Gastrocnemius medialis (tissue), 4 donors: ENCODE data around the gene ZMYM4.

Experiments used
- CTCF ChIP-seq, 5 experiments: fragments of 450-650 bp in 3 of 5; fragments of 200-600 bp in 2 of 5; sonication (generic) in 2 of 5; IDR thresholded peaks in 4 of 5; conservative IDR thresholded peaks in 1 of 5; 1 replicate in 4 of 5; 2 replicates in 1 of 5; pipeline ENCODE4 v1.5.1; 2016 to 2019; ENCODE audit warnings: antibody characterized with exemption in 5 of 5, mild to moderate bottlenecking in 3 of 5, moderate library complexity in 3 of 5
- POLR2A ChIP-seq, 2 donors: fragments of 450-650 bp; IDR thresholded peaks; one replicate each; pipeline ENCODE4 v1.6.1; 2017; ENCODE audit warnings: antibody characterized with exemption in 2 of 2, mild to moderate bottlenecking in 2 of 2, moderate library complexity in 2 of 2

GRCh38 chr1:35453031-35453430 lies 184.5 kb downstream of the ZMYM4 start:
- TF ChIP-seq CTCF (IDR thresholded peaks at IDR 0.05 in 4 of 5, conservative IDR thresholded peaks at IDR 0.05 in 1 of 5) (no peak), POLR2A (IDR thresholded peaks at IDR 0.05) (no peak)
